ENCODE data around the gene RPL36A. TPM values are rescaled to one million over a fixed set of nuclear protein-coding genes. Genes with fewer than 3 reads are reported as not detected.

The RPL36A gene
- total RNA-seq, 1 donor from 2014 or later = 287 TPM

GRCh38 chrX:101357166-101357795, 33.5 kb upstream of the RPL36A start:
- Mint-ChIP-seq H3K27ac (peak overlapping the region; percentile 76), H3K4me3 (no peak overlapping the region), H3K9me3 (no peaks in the 10 kb centered on the region), H3K27me3 (no peaks in the 10 kb centered on the region), H3K4me1 (peaks cover 26% of the 10 kb centered on the region), H3K36me3 (ENCODE audit: low read depth) (peaks cover 85% of the 10 kb centered on the region)
- ChIA-PET CTCF (interaction anchor here (2.5 kb wide), 1 partner anchor 33 kb away, joined by 9 read pairs; the partner anchor contains the start of gene RPL36A), POLR2A (interaction anchor here (1.4 to 1.9 kb wide), 3 partner anchors 8 to 33 kb away, joined by 5 to 8 read pairs (median 7); partner anchors contain the start of genes RPL36A and TIMM8A)
- ATAC-seq (ENCODE audit: low read depth) = no peak
- intact Hi-C loops (cut with micrococcal nuclease) = no loop called here
- TF ChIP-seq, protein P1, sequence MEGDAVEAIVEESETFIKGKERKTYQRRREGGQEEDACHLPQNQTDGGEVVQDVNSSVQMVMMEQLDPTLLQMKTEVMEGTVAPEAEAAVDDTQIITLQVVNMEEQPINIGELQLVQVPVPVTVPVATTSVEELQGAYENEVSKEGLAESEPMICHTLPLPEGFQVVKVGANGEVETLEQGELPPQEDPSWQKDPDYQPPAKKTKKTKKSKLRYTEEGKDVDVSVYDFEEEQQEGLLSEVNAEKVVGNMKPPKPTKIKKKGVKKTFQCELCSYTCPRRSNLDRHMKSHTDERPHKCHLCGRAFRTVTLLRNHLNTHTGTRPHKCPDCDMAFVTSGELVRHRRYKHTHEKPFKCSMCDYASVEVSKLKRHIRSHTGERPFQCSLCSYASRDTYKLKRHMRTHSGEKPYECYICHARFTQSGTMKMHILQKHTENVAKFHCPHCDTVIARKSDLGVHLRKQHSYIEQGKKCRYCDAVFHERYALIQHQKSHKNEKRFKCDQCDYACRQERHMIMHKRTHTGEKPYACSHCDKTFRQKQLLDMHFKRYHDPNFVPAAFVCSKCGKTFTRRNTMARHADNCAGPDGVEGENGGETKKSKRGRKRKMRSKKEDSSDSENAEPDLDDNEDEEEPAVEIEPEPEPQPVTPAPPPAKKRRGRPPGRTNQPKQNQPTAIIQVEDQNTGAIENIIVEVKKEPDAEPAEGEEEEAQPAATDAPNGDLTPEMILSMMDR (IDR thresholded peaks at IDR 0.05) = no peak
- DNase-seq = no peak

DNA sequence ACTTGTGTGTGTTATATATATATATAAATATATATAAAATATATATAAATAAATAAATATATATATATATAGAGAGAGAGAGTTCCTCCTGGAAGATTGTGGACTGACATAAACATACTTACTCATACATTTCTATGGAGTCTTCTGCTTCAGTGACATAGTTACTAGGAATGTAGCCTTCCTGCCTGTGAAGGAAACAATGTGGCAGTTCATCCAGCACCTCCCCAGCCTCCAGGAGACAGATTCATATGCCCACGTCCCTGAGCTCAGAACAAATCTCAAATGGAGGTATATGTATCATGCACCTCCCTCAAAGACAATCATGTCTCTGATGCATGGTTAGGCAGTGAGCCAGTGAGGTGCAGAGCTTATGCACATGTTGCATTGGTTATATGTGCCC, 30.8 kb upstream of the RPL36A start:
- Mint-ChIP-seq H3K9me3 (no peaks in the 10 kb centered on the region), H3K4me1 (peaks cover 26% of the 10 kb centered on the region), H3K36me3 (ENCODE audit: low read depth) (peaks cover 74% of the 10 kb centered on the region), H3K4me3 (no peak overlapping the region), H3K27me3 (no peaks in the 10 kb centered on the region), H3K27ac (no peak overlapping the region)
- intact Hi-C loops (cut with micrococcal nuclease) = no loop called here
- ATAC-seq (ENCODE audit: low read depth) (no peak), DNase-seq (no peak)
- TF ChIP-seq, protein P1 (IDR thresholded peaks at IDR 0.05) = no peak
- ChIA-PET CTCF (no interaction called here), POLR2A (no interaction called here)

DNA sequence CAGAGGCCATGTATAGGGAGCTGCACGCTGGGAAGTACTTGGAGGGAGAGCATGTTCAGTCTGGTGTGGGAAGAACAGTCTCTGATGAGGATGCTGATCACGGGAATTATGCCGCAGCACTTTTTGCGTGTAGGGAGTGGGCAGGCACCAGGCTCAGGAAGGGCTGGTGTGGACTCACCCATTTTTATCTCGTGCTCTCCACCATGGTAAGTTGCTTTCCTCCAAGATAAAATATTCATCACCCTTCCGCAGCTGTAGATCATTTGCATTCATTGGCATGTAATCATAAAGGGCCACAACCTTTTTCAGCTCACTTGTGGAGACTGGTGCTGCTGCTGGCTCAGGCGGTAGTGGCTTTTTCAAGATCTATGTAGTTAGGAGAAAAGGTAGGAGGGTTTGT, 30.4 kb upstream of the RPL36A start:
- DNase-seq (no peak), ATAC-seq (ENCODE audit: low read depth) (no peak)
- Mint-ChIP-seq H3K9me3 (no peaks in the 10 kb centered on the region), H3K27ac (no peak overlapping the region), H3K27me3 (no peaks in the 10 kb centered on the region), H3K4me1 (peaks cover 26% of the 10 kb centered on the region), H3K36me3 (ENCODE audit: low read depth) (peaks cover 72% of the 10 kb centered on the region), H3K4me3 (no peak overlapping the region)
- CTCF ChIA-PET = no interaction called here
- intact Hi-C loops (cut with micrococcal nuclease) = no loop called here
- TF ChIP-seq, protein P1 (IDR thresholded peaks at IDR 0.05) = no peak
- POLR2A ChIA-PET = no interaction called here

- Mint-ChIP-seq H3K4me1 (peaks cover 26% of the 10 kb centered on the region), H3K27me3 (no peaks in the 10 kb centered on the region), H3K4me3 (no peak overlapping the region), H3K36me3 (ENCODE audit: low read depth) (peaks cover 62% of the 10 kb centered on the region), H3K9me3 (no peaks in the 10 kb centered on the region), H3K27ac (no peak overlapping the region)
- ChIA-PET CTCF (no interaction called here), POLR2A (no interaction called here)
- DNase-seq (no peak), ATAC-seq (ENCODE audit: low read depth) (no peak)
- TF ChIP-seq, protein P1 (IDR thresholded peaks at IDR 0.05) = no peak
- intact Hi-C loops (cut with micrococcal nuclease) = no loop called here
Measured at GRCh38 chrX:101362116-101362515, 28.7 kb upstream of the RPL36A start.

DNA sequence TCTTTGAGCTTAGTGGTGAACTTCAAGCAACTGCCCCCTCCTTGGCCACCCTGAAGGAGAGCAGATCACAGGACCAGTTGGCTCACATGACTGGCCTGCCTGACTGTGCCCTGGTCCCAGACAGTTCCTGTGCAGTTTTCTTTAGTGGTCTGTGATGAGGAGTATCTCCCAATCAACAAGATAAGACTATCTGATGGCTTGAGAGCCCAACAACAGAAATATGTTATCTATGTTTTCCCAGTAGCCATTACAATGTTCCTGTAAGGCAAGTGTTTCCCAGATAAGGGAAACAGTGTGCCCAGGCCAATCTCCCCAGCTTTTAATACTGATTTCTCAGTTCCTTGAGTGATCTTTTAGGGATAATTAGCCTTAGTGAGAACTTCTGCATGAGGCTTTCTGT, 28.1 kb upstream of the RPL36A start:
- DNase-seq (no peak), ATAC-seq (ENCODE audit: low read depth) (no peak)
- intact Hi-C loops (cut with micrococcal nuclease) = no loop called here
- TF ChIP-seq, protein P1 (IDR thresholded peaks at IDR 0.05) = no peak
- Mint-ChIP-seq H3K27me3 (no peaks in the 10 kb centered on the region), H3K36me3 (ENCODE audit: low read depth) (peaks cover 58% of the 10 kb centered on the region), H3K4me1 (peaks cover 21% of the 10 kb centered on the region), H3K27ac (no peak overlapping the region), H3K4me3 (no peak overlapping the region), H3K9me3 (no peaks in the 10 kb centered on the region)
- ChIA-PET POLR2A (no interaction called here), CTCF (no interaction called here)
